HCT116 (cell line): ENCODE results near the gene NUP50.

Source experiments
- CBX3 ChIP-seq: IDR thresholded peaks from 2 replicates; pipeline ENCODE4 v1.6.1; 2012; ENCODE audit warnings: low read depth
- EZH2phosphoT487 ChIP-seq: fragments of 200-600 bp; IDR thresholded peaks from 2 replicates; pipeline ENCODE4 v1.6.1; 2018; ENCODE audit warnings: antibody characterized with exemption, borderline replicate concordance
- MAX ChIP-seq: IDR thresholded peaks from 2 replicates; pipeline ENCODE4 v1.6.1; 2012
- POLR2A ChIP-seq: IDR thresholded peaks from 2 replicates; pipeline ENCODE4 v1.7.0; 2011; ENCODE audit warnings: borderline replicate concordance; ENCODE audit not compliant: insufficient read depth, insufficient read length; ENCODE audit errors: extremely low read depth
- SIN3A ChIP-seq: IDR thresholded peaks from 2 replicates; pipeline ENCODE4 v1.6.1; 2012; ENCODE audit warnings: low read depth
- TF ChIP-seq, protein P1 (sequence below): IDR thresholded peaks from 2 replicates; pipeline ENCODE4 v1.6.1; 2012; ENCODE audit warnings: low read depth

DNA sequence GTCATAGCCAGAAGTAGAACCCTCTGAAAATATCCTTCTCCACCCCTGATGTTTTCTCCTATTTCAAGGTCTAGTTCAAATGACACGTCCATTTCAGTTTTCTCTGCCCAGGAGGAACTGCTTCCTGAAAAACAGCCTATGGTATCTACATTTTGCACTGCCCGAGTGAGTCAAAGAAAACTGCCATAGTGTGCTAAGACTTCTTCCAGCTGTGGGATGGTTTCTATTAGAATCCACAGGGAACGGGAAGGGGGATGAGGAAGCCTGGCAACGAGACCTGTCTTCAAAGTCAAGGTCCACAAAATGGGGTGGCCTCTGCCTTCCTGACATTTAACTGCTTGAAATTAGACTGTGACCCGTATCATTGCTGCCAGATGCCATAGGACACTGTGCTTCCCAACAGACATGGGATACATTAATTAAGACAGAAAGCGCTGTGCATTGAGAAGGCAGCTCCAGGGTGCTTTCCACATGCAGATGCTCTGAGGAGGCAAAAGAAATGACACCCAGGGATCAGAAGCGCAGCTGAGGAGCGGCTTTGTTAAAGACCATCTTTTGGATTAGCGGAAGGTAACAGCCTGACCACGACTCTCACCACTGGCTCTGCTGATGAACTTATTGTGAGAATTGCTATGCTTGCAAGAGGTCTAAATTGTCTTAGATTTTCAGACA lies 39.4 kb upstream of the NUP50 start:
- TF ChIP-seq, protein P1, sequence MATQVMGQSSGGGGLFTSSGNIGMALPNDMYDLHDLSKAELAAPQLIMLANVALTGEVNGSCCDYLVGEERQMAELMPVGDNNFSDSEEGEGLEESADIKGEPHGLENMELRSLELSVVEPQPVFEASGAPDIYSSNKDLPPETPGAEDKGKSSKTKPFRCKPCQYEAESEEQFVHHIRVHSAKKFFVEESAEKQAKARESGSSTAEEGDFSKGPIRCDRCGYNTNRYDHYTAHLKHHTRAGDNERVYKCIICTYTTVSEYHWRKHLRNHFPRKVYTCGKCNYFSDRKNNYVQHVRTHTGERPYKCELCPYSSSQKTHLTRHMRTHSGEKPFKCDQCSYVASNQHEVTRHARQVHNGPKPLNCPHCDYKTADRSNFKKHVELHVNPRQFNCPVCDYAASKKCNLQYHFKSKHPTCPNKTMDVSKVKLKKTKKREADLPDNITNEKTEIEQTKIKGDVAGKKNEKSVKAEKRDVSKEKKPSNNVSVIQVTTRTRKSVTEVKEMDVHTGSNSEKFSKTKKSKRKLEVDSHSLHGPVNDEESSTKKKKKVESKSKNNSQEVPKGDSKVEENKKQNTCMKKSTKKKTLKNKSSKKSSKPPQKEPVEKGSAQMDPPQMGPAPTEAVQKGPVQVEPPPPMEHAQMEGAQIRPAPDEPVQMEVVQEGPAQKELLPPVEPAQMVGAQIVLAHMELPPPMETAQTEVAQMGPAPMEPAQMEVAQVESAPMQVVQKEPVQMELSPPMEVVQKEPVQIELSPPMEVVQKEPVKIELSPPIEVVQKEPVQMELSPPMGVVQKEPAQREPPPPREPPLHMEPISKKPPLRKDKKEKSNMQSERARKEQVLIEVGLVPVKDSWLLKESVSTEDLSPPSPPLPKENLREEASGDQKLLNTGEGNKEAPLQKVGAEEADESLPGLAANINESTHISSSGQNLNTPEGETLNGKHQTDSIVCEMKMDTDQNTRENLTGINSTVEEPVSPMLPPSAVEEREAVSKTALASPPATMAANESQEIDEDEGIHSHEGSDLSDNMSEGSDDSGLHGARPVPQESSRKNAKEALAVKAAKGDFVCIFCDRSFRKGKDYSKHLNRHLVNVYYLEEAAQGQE: no peak
- no peak for TF ChIP-seq CBX3
- no peak for TF ChIP-seq MAX
- no peak for TF ChIP-seq EZH2phosphoT487
- no peak for TF ChIP-seq POLR2A
- TF ChIP-seq SIN3A: no peak
